Measurements from ENCODE around the gene LMF1.

GRCh38 chr16:853306-853705 is 117.5 kb downstream of the LMF1 start:
- no peak for TF ChIP-seq REST (IDR thresholded peaks at IDR 0.05; ENCODE audit: low read depth)
- TF ChIP-seq CTCF (IDR thresholded peaks at IDR 0.05 in 2 of 3, conservative IDR thresholded peaks at IDR 0.05 in 1 of 3; ENCODE audit: borderline replicate concordance in 1 of 3, insufficient read depth in 1 of 3, low read depth in 2 of 3, low read length in 2 of 3), result no peak
- no peak for TF ChIP-seq CBX3 (IDR thresholded peaks at IDR 0.05; ENCODE audit: low read depth)
- no peak for TF ChIP-seq EZH2 (IDR thresholded peaks at IDR 0.05)
- no peak for TF ChIP-seq EZH2phosphoT487 (IDR thresholded peaks at IDR 0.05; ENCODE audit: borderline replicate concordance)
- TF ChIP-seq POLR2AphosphoS5 (IDR thresholded peaks at IDR 0.05; ENCODE audit: low read depth, low read length), result no peak
- no peak for TF ChIP-seq YY1 (IDR thresholded peaks at IDR 0.05; ENCODE audit: extremely low read depth, insufficient replicate concordance, low read depth, low read length)
- no peak for TF ChIP-seq CEBPB (IDR thresholded peaks at IDR 0.05; ENCODE audit: low read depth)
- no peak for TF ChIP-seq FOSL1 (IDR thresholded peaks at IDR 0.05; ENCODE audit: low read depth)
- no peak for TF ChIP-seq MAX (IDR thresholded peaks at IDR 0.05)
- TF ChIP-seq JUND (IDR thresholded peaks at IDR 0.05), result no peak
- TF ChIP-seq POLR2A (IDR thresholded peaks at IDR 0.05; ENCODE audit: borderline replicate concordance, extremely low read depth, insufficient read depth, insufficient read length), result no peak
- no peak for TF ChIP-seq ZFX (IDR thresholded peaks at IDR 0.05)

All from HCT116 (cell line).